ENCODE results near the gene FSTL3. TPM values are rescaled to one million over a fixed set of nuclear protein-coding genes. Genes with fewer than 3 reads are reported as not detected.

Gene FSTL3
- polyA plus RNA-seq, 1 of the 3 experiments (the other 2 are of a cell fraction) = 64.4 TPM

GRCh38 chr19:680287-681028 lies 4.3 kb downstream of the FSTL3 start:
- CTCF ChIA-PET = interaction anchor here (0.7 to 6.0 kb wide), 5 partner anchors 13 to 53 kb away, joined by 3 to 33 read pairs (median 11); partner anchors contain the start of genes PALM and RNF126
- POLR2A ChIA-PET = interaction anchor here (0.6 to 2.0 kb wide), 5 partner anchors 12 to 158 kb away, joined by 3 to 6 read pairs (median 3); partner anchors contain the start of gene RNF126
- TF ChIP-seq TCF12 (IDR thresholded peaks at IDR 0.05) = no peak
- no peak for TF ChIP-seq RCOR1 (IDR thresholded peaks at IDR 0.05; ENCODE audit: low read length)
- TF ChIP-seq FOSL2 (IDR thresholded peaks at IDR 0.05; ENCODE audit: borderline replicate concordance, low read depth) = peak; percentile 22; the same call in 1 of the 2 replicates
- TF ChIP-seq SIN3A (IDR thresholded peaks at IDR 0.05; ENCODE audit: borderline replicate concordance, low read depth, low read length) = peak; percentile 44; the same call in 1 of the 2 replicates
- no peak for TF ChIP-seq RFX5 (IDR thresholded peaks at IDR 0.05; ENCODE audit: low read length)
- no peak for TF ChIP-seq JUND (IDR thresholded peaks at IDR 0.05)
- 0 out of 2 replicates have a peak, but pooled peaks have one; percentile 20 for TF ChIP-seq PBX3 (IDR thresholded peaks at IDR 0.05)
- peak; percentile 39; the same call in 1 of the 2 replicates for TF ChIP-seq MXI1 (IDR thresholded peaks at IDR 0.05; ENCODE audit: low read depth, low read length)
- peak; percentile 14; the same call in 1 of the 2 replicates for TF ChIP-seq RAD21 (IDR thresholded peaks at IDR 0.05; ENCODE audit: low read length)
- TF ChIP-seq ELF1 (IDR thresholded peaks at IDR 0.05) = no peak
- TF ChIP-seq POLR2AphosphoS5 (IDR thresholded peaks at IDR 0.05; ENCODE audit: low read depth, low read length) = peak; percentile 63
- TF ChIP-seq SMC3 (IDR thresholded peaks at IDR 0.05; ENCODE audit: low read depth, low read length) = 0 out of 2 replicates have a peak, but pooled peaks have one; percentile 12
- TF ChIP-seq GABPA (IDR thresholded peaks at IDR 0.05; ENCODE audit: low read depth) = no peak
- TF ChIP-seq ZBTB33 (IDR thresholded peaks at IDR 0.05; ENCODE audit: borderline replicate concordance, low read depth) = no peak
- no peak for TF ChIP-seq EZH2phosphoT487 (IDR thresholded peaks at IDR 0.05; ENCODE audit: borderline replicate concordance, low read depth)
- no peak for TF ChIP-seq FOXM1 (IDR thresholded peaks at IDR 0.05; ENCODE audit: low read depth)
- TF ChIP-seq USF1 (IDR thresholded peaks at IDR 0.05; ENCODE audit: borderline replicate concordance, low read depth) = peak; percentile 84
- peak; percentile 54 for TF ChIP-seq NRF1 (IDR thresholded peaks at IDR 0.05; ENCODE audit: low read depth, low read length)
- no peak for TF ChIP-seq USF2 (IDR thresholded peaks at IDR 0.05; ENCODE audit: borderline replicate concordance, low read depth, low read length)
- peak; percentile 41 for TF ChIP-seq CTCF (IDR thresholded peaks at IDR 0.05)
- no peak for TF ChIP-seq EP300 (IDR thresholded peaks at IDR 0.05; ENCODE audit: borderline replicate concordance in 1 of 2, low read depth in 1 of 2, low read length in 1 of 2)
- peak; percentile 47; the same call in 1 of the 2 replicates for TF ChIP-seq MAX (IDR thresholded peaks at IDR 0.05; ENCODE audit: low read depth)
- TF ChIP-seq TAF1 (IDR thresholded peaks at IDR 0.05; ENCODE audit: borderline replicate concordance, low read depth, low read length) = peak; percentile 57; the same call in 1 of the 2 replicates
- no peak for TF ChIP-seq GATA2 (CRISPR knock-in tag; IDR thresholded peaks at IDR 0.05)
- no peak for TF ChIP-seq YY1 (IDR thresholded peaks at IDR 0.05; ENCODE audit: low read depth)
- TF ChIP-seq NFIC (IDR thresholded peaks at IDR 0.05; ENCODE audit: borderline replicate concordance) = no peak

More at GRCh38 chr19:680287-681028, 4.3 kb downstream of the FSTL3 start:
- Histone ChIP-seq H4K20me1 (ENCODE audit: insufficient read depth) (no peaks in the 10 kb centered on the region), H3K4me3 (ENCODE audit: low read depth in 2 of 2, low read length in 1 of 2) (peak overlapping the region; percentile 82 to 95), H3K9me2 (no peaks in the 10 kb centered on the region), H3K9me3 (no peaks in the 10 kb centered on the region), H3K27me3 (ENCODE audit: insufficient read depth) (no peaks in the 10 kb centered on the region), H2AFZ (ENCODE audit: low read depth) (peak overlapping the region; percentile 70; the same call in 1 of the 2 replicates), H3K79me2 (ENCODE audit: insufficient read depth) (peaks cover 26% of the 10 kb centered on the region), H3K27ac (ENCODE audit: low read depth in 2 of 2, low read length in 1 of 2) (peak overlapping the region; percentile 93 to 96), H3K36me3 (replicated peaks in 1 of 2; ENCODE audit: control insufficient read depth in 1 of 2, insufficient read depth in 2 of 2, low read length in 1 of 2) (peaks cover 0 to 3% of the 10 kb centered on the region in 2 experiments), H3K4me1 (ENCODE audit: control insufficient read depth in 1 of 2, insufficient read depth in 2 of 2, low read depth in 1 of 2, low read length in 1 of 2) (peaks cover 8 to 29% of the 10 kb centered on the region in 2 experiments; a peak in 3 of 4 replicates), H3F3A (replicated peaks; ENCODE audit: insufficient read depth) (peaks cover 5% of the 10 kb centered on the region), H3K9ac (peak overlapping the region; percentile 90), H3K4me2 (peak overlapping the region; percentile 90; the same call in 1 of the 2 replicates)
- DNase-seq = peak; percentile 98
- WGBS (ENCODE audit: low lambda C conversion rate) = 0% methylated on average over 10 of the region's 70 CpGs
